HG02588 (cell line): Measurements from ENCODE around the gene MYBPHL.
"Not testable (repeated sequence)": the region's sequence is repeated elsewhere in the genome, so short reads cannot be mapped to it uniquely, and the experiment has no call there.

ENCODE experiments used
- ATAC-seq: cut with Tn5 transposase; IDR thresholded peaks from one replicate; pipeline ENCODE4 v1.9.1; 2021; ENCODE audit warnings: mild to moderate bottlenecking, moderate library complexity; ENCODE audit not compliant: unreplicated experiment

Gene MYBPHL

GRCh38 chr1:109307274-109308021 is 637 bp upstream of the MYBPHL start:
- ATAC-seq, result no peak

DNA sequence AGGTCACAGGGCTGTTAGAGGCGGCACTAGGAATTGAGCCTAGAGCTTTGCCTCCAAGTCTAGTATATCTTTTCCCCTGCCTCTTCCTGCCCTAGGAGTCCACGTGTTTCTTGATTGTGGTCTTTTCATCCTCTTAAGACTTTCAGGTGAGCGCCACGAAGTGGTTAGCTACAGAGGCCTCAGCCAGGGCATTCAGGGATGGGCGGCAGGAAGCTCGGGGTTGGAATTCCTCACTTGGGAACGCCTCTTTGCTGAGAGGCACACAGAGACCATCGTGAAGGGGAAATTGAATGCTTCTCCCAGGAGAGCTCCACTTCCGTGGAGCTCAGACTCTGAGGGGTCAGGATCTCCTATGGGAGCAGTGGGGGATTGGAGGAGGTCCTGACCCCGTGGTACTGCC is 820 bp downstream of the MYBPHL start:
- not testable (repeated sequence) for ATAC-seq

DNA sequence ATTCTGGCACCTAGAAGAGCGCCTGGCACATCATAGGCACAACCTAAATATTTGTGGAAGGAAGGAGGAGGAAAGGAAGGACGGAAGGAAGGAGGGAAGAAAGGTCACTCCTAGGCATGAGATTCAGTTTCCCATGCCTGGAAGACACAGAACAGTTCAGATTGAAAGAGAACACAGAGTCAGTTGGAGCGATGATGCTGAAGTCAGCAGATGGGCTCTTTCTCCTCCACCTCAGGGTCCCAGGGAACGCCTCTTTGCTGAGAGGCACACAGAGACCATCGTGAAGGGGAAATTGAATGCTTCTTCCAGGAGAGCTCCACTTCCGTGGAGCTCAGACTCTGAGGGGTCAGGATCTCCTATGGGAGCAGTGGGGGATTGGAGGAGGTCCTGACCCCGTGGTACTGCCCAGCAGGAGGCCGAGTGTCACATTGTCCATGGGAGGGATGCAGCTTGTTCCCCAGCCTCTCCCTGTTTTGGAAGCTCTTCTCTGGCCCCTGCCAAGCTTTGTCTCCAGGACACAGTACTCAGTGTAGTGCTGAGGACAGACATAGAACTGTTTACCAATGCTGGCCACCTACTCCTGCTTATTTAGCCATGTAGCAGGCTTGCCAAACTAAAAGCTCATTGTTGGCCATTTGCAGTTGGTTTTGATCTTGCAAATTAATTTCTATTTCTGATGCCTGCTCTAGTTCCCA is 2.4 kb downstream of the MYBPHL start:
- no peak for ATAC-seq

GRCh38 chr1:109301874-109302273 is 4.9 kb downstream of the MYBPHL start:
- ATAC-seq, result no peak

DNA sequence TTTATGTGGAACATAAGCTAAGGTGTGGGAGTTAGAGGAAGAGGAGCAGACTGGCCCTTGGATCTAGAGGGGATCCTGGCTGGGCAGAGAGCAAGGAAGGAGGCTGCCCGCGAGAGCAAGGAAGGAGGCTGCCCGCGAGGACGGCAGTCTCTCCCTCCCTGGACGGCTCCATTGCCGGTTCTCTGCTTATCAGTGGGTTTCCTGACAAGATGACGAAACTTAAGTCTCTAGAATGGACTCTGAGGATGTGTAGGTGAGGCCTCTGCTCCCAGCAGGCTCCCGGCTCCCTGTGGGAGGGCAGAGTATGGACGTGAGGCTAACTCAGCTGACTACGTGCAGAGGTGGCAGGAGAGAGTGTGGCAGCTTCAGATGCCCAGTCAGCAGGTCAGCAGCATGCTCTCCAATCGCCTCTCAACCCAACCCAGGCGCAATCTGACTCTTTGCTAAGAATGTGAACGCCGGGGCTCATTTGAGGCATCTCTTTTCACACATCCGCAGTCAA is 6.1 kb downstream of the MYBPHL start:
- ATAC-seq, result no peak

- no peak for ATAC-seq
These were observed 7.1 kb downstream of the MYBPHL start for GRCh38 chr1:109299558-109300343.

- no peak for ATAC-seq
These were observed 7.9 kb downstream of the MYBPHL start for GRCh38 chr1:109298666-109299557.

DNA sequence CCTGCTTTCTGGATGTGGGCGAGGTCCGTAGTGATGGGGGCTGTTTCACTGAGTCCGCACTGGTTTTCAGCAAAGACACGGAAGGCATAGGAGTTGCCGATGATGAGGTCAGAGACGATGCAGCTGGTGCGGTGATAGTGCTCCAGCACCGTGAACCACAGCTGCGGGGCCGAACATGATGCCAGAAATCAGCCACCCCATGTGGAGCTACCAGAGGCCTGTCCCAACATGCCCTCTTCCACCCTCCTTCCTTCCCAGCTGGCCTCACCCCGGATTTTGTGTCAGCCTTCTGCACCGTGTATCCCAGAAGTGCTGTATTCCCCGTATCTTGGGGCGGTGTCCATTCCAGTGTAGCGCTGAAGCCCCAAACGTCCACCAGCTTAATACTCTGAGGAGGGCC is 10.0 kb downstream of the MYBPHL start:
- ATAC-seq, result no peak

DNA sequence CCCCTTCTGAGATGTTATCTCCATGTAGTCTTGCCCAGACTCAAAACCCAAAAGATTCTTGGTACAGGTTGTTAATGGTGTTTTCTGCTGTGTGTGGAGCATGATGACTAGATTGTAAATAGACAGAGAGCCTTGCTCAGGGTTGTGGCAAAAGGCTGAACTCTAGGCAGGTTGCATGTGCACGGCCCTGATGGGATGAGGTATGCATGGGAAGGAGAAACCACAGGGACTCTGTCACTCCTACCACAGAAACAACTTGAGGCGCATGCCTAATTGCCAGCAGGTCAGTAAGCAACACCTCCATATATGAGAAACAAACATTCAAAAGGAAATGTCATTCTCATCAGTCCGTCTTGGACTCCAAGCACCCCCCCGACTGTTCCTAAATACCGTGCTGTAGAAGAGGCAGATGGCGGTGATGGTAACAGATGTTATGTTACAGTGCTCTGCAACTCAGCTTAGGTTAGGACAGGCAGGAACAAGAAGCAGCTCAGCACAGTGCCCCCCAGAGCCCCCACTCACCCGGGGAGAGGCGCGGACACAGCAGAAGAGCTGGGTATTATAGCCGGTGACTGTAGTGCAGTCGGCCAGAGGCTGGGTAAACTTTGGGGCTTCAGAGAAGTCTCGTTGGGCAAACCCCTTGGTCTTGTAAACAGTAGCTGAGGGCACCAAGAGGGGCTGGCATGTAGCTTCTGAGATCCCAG is 10.9 kb downstream of the MYBPHL start:
- no peak for ATAC-seq

DNA sequence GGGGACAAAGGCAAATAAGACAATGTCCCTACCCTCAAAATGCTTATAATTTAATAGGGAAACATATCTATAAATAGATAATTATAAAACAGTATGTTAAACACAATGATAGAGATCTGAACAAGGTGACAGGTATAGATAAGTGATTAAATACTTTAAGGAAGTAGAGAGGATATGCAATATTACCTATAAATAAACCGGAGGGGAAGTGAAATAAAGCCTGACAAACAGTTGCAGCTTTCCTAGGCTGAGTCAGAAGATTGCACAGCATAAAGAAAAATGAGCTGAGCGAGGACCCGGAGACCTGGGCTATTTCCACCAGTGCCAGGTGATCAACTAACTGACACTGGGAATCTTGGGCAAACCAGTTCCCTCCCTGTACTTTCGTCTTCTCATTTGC is 12.3 kb downstream of the MYBPHL start:
- no peak for ATAC-seq

GRCh38 chr1:109293026-109293425 is 13.8 kb downstream of the MYBPHL start:
- ATAC-seq, result no peak

DNA sequence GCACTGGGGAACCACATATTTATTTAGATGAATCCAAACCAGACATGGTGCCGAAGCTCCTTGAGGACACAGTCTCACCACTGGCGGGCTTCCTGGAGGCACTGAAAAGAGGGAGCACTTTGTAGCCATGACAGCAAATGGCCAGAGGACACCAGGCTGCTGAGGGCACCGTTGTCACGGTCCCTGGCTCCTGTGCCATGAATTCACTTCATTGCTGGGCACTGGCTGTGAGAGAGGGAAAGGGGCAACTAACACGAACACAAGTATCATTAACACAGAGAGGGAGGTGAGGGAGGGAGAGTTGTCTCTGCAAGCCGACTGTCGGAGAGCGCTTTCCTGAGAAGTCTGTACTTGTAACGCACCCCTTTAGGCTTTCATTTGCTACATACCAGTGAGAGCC is 14.4 kb downstream of the MYBPHL start:
- ATAC-seq, result no peak

DNA sequence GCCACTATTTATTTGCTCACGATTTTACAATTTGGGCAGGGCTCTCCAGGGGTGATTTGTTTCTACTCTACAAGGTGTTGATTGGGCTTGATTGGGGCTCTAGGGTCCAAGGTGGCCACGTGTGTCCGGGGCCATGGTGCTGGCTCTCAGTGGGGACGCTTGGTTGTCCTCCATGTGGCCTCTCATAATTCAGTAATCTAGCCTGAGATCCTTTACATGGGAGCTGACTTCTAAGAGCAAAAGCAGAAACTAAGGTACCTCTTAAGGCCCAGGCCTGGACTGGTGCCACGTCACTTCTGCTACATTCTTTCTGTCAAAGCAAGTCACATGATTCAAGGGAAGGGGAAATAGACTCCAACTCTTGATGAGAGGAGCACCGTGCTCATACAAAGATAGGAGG is 15.8 kb downstream of the MYBPHL start:
- no peak for ATAC-seq

- no peak for ATAC-seq
These were observed 16.7 kb downstream of the MYBPHL start for GRCh38 chr1:109290137-109290536.

DNA sequence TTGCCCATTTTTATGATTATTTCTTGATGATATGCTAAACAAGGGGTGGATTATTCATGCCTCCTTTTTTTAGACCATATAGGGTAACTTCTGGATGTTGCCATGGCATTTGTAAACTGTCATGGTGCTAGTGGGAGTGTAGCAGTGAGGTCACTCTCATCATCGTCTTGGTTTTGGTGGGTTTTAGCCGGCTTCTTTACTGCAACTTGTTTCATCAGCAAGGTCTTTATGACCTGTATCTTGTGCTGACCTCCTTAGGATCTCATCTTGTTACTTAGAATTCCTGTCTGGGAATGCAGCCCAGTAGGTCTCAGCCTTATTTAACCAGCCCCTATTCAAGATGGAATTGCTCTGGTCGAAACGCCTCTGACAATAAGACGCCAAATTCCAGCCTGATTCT is 20.0 kb downstream of the MYBPHL start:
- ATAC-seq, result not testable (repeated sequence)

DNA sequence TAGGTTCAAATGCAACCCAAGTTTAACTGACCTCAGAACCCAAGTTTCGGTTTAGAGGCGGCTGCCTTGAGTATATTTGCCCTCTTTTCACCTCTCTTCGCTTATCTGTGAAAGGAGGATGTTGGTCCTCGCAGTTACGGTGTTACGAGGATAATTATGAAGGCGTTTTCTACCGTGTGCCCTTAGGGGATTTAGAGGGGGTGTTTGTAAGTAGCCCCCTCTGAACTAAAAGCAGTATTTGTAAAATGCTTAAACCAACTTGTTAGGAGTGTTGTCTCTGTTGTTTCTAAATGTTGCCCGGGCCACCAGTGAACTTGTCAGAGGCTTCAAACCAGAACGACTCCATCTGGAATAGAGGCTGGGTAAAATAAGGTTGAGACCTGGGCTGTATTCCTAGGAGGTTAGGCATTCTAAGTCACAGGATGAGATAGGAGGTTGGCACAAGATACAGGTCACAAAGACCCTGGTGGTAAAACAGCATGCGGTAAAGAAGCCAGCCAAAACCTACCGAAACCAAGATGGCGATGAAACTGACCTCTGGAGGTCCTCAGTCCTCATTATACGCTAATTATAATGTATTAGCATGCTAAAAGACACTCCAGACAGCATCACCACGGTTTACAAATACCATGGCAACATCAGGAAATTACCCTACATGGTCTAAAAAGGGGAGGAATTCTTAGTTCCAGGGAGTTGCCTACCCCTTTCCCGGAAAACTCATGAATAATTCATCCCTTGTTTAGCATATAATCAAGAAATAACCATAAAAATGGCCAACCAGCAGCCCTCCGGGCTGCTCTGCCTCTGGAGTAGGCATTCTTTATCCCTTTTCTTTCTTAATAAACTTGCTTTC is 22.8 kb downstream of the MYBPHL start:
- ATAC-seq, result peak; percentile 36

- ATAC-seq, result peak; percentile 94
These were observed 23.7 kb downstream of the MYBPHL start, which contains the start of gene PSRC1 for GRCh38 chr1:109282952-109283747. Gene PSRC1, minus strand, starts transcription at chr1:109283145.

DNA sequence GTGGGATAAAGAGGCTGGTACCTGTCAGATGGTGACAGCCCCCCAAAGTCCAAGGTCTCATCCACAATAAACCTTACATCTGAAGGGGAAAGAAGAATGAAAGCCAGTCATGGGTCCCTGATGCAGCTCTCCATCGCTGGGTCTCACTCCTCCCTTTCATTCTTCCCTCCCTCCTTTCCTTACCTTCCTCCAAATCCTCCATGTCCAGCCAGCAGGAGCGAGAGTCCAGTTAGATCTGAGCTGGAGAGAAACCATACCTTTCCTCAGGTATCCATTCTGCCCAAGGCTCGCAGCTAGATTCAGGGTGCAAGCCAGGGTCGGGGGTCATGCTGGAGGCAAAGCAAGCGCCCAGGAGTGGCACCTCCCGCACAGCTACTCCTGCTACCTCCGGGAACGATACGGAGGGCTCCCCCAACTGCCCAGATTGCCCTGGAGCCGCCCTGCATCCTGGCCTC is 24.3 kb downstream of the MYBPHL start:
- ATAC-seq, result no peak
